ENCODE results near the gene TM4SF20. TPM values are rescaled to one million over a fixed set of nuclear protein-coding genes. Genes with fewer than 3 reads are reported as not detected.
"Not testable (repeated sequence)": the region's sequence is repeated elsewhere in the genome, so short reads cannot be mapped to it uniquely, and the experiment has no call there.

TM4SF20 gene
- total RNA-seq, 2 experiments from 2014 or later, result not detected

- Mint-ChIP-seq H3K27ac (no peak overlapping the region), H3K9me3 (ENCODE audit: low read depth) (no peaks in the 10 kb centered on the region), H3K4me3 (no peak overlapping the region), H3K27me3 (peaks cover 5% of the 10 kb centered on the region), H3K36me3 (no peaks in the 10 kb centered on the region), H3K4me1 (no peaks in the 10 kb centered on the region)
- CTCF ChIA-PET, result no interaction called here
- ATAC-seq, result no peak
- no peak for DNase-seq
Observed at GRCh38 chr2:227368574-227368973, 10.5 kb downstream of the TM4SF20 start.

DNA sequence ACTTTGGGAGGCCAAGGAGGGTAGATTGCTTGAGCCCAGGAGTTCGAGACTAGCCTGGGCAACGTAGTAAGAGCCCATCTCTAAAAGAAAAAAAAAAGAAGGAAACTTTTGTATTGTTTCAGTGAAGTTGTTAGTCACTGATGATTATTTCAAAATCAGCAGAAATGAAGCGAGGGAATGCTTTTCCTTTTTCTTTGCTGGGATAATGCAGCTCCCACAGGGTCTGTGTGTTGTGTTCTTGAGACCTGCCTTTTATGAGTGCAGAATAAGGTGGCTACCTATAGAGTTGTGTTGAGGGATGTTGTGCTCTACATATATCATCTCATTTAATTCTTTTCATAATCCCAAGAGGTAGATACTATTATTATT, 11.7 kb downstream of the TM4SF20 start:
- peaks cover 5% of the 10 kb centered on the region for H3K27me3 Mint-ChIP-seq
- no peak overlapping the region for H3K27ac Mint-ChIP-seq
- H3K36me3 Mint-ChIP-seq, result no peaks in the 10 kb centered on the region
- H3K4me1 Mint-ChIP-seq, result no peaks in the 10 kb centered on the region
- H3K4me3 Mint-ChIP-seq, result no peak overlapping the region
- no peaks in the 10 kb centered on the region for H3K9me3 Mint-ChIP-seq (ENCODE audit: low read depth)
- no peak for DNase-seq
- CTCF ChIA-PET, result interaction anchor here (0.9 kb wide), 1 partner anchor 100 kb away, joined by 3 read pairs; no protein-coding TSS in a partner anchor
- no peak for ATAC-seq

DNA sequence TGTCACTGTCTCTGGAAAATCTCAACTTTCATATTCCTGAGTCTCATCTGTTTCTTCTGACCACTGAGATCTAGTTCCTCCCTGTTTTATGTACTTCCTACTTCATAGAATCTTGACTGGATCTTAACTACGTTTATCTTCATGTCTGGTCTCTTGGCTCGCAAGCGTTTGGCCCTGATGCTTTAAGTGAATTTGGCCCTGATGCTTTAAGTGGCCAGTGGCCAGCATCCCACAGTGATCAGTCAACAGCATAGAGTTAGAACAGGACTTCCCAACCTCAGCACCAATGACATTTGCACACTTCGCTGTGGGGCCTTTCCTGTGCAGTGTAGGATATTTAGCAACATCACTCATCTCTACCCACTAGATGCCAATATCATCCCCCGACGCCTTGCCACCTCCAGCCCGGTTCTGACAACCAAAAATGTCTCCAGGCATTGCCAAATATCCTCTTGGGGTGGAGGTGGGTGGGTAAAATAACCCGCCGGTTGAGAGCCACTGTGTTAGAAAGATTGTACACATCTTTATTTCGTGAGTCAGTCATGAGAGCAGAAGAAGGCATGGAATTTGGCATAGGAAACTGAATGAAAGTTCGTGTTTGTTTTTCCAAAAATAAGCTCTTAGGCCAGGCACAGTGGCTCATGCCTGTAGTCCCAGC, 12.2 kb downstream of the TM4SF20 start:
- DNase-seq (no peak), ATAC-seq (no peak)
- H3K27ac Mint-ChIP-seq, result no peak overlapping the region
- no peaks in the 10 kb centered on the region for H3K9me3 Mint-ChIP-seq (ENCODE audit: low read depth)
- no peaks in the 10 kb centered on the region for H3K4me1 Mint-ChIP-seq
- CTCF ChIA-PET, result interaction anchor here (0.9 kb wide), 1 partner anchor 101 kb away, joined by 3 read pairs; no protein-coding TSS in a partner anchor
- no peaks in the 10 kb centered on the region for H3K36me3 Mint-ChIP-seq
- no peak overlapping the region for H3K4me3 Mint-ChIP-seq
- peaks cover 5% of the 10 kb centered on the region for H3K27me3 Mint-ChIP-seq

DNA sequence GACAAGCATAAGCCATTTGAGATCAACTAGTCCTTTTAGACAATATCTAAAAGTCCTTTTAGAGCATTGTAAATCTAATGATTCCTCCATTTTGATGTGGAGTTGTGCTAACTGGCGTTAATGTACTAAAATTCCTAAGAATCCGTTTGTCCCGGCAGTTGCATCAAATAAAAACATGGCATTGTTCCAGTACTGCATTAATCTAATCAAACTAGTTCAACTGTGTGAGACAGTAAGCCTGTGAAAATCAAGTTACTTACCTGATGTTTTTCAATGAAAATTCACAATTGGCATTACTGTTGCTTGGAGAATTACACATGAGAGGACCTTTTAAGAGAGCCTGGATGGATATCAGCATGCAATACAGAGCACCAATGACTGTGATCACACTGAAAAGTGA, 13.3 kb downstream of the TM4SF20 start:
- CTCF ChIA-PET, result no interaction called here
- H3K27ac Mint-ChIP-seq, result no peak overlapping the region
- no peaks in the 10 kb centered on the region for H3K9me3 Mint-ChIP-seq (ENCODE audit: low read depth)
- DNase-seq (no peak), ATAC-seq (no peak)
- no peak overlapping the region for H3K4me3 Mint-ChIP-seq
- H3K27me3 Mint-ChIP-seq, result peaks cover 2% of the 10 kb centered on the region
- no peaks in the 10 kb centered on the region for H3K36me3 Mint-ChIP-seq
- no peaks in the 10 kb centered on the region for H3K4me1 Mint-ChIP-seq

- H3K4me3 Mint-ChIP-seq; H3K27ac Mint-ChIP-seq; H3K36me3 Mint-ChIP-seq; H3K4me1 Mint-ChIP-seq; H3K27me3 Mint-ChIP-seq; H3K9me3 Mint-ChIP-seq (ENCODE audit: low read depth); CTCF ChIA-PET; ATAC-seq; DNase-seq: not testable (repeated sequence)
Observed at GRCh38 chr2:227364585-227365263, 14.4 kb downstream of the TM4SF20 start.

- CTCF ChIA-PET, result no interaction called here
- peaks cover 9% of the 10 kb centered on the region for H3K36me3 Mint-ChIP-seq
- peaks cover under 1% of the 10 kb centered on the region for H3K27me3 Mint-ChIP-seq
- no peak overlapping the region for H3K27ac Mint-ChIP-seq
- H3K9me3 Mint-ChIP-seq (ENCODE audit: low read depth), result no peaks in the 10 kb centered on the region
- no peaks in the 10 kb centered on the region for H3K4me1 Mint-ChIP-seq
- ATAC-seq (no peak), DNase-seq (no peak)
- no peak overlapping the region for H3K4me3 Mint-ChIP-seq
Observed at GRCh38 chr2:227363756-227364155, 15.3 kb downstream of the TM4SF20 start.

- H3K27me3 Mint-ChIP-seq, result no peaks in the 10 kb centered on the region
- no peaks in the 10 kb centered on the region for H3K9me3 Mint-ChIP-seq (ENCODE audit: low read depth)
- H3K4me3 Mint-ChIP-seq, result no peak overlapping the region
- CTCF ChIA-PET, result no interaction called here
- H3K27ac Mint-ChIP-seq, result no peak overlapping the region
- DNase-seq (no peak), ATAC-seq (no peak)
- H3K36me3 Mint-ChIP-seq, result peaks cover 17% of the 10 kb centered on the region
- no peaks in the 10 kb centered on the region for H3K4me1 Mint-ChIP-seq
Observed at GRCh38 chr2:227360351-227360750, 18.8 kb downstream of the TM4SF20 start.

GRCh38 chr2:227351639-227352038, 27.5 kb downstream of the TM4SF20 start:
- CTCF ChIA-PET, result no interaction called here

GRCh38 chr2:227349989-227350612, 29.0 kb downstream of the TM4SF20 start:
- Mint-ChIP-seq H3K4me1 (peaks cover 2% of the 10 kb centered on the region), H3K9me3 (ENCODE audit: low read depth) (no peaks in the 10 kb centered on the region), H3K4me3 (no peak overlapping the region), H3K27me3 (no peaks in the 10 kb centered on the region), H3K36me3 (peaks cover 13% of the 10 kb centered on the region), H3K27ac (no peak overlapping the region)
- no peak for DNase-seq
- CTCF ChIA-PET, result interaction anchor here (0.7 kb wide), 1 partner anchor 42 kb away, joined by 3 read pairs; no protein-coding TSS in a partner anchor
- no peak for ATAC-seq

More at GRCh38 chr2:227351639-227352038, 27.5 kb downstream of the TM4SF20 start:
- ATAC-seq (no peak), DNase-seq (no peak)
- no peaks in the 10 kb centered on the region for H3K9me3 Mint-ChIP-seq (ENCODE audit: low read depth)
- peaks cover 2% of the 10 kb centered on the region for H3K4me1 Mint-ChIP-seq
- no peak overlapping the region for H3K27ac Mint-ChIP-seq
- no peak overlapping the region for H3K4me3 Mint-ChIP-seq
- H3K36me3 Mint-ChIP-seq, result peaks cover 11% of the 10 kb centered on the region
- H3K27me3 Mint-ChIP-seq, result no peaks in the 10 kb centered on the region

DNA sequence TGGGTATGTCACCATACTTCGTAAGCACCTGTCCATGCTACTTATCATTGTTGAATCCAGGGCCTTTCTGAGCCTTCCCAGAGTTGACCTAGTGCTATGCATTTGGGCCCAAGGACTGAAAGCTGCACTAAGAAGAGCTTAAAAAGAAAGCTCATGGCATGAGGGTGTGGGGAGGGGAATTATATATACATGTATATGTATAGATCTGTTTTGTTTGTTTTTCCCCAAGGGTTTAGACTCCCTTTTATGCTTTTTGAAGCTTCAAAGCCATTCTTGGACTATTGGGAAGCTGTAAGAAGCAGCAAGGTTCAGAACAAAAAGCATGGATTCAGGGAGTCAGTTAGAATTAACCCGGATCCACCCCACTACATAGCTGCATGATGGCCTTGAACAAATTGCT, 30.8 kb downstream of the TM4SF20 start:
- CTCF ChIA-PET, result interaction anchor here (0.5 kb wide), 1 partner anchor 9 kb away, joined by 3 read pairs; no protein-coding TSS in a partner anchor
- DNase-seq (no peak), ATAC-seq (no peak)
- peaks cover 2% of the 10 kb centered on the region for H3K4me1 Mint-ChIP-seq
- no peak overlapping the region for H3K27ac Mint-ChIP-seq
- no peak overlapping the region for H3K4me3 Mint-ChIP-seq
- H3K9me3 Mint-ChIP-seq (ENCODE audit: low read depth), result no peaks in the 10 kb centered on the region
- H3K27me3 Mint-ChIP-seq, result no peaks in the 10 kb centered on the region
- peaks cover 11% of the 10 kb centered on the region for H3K36me3 Mint-ChIP-seq

- no peak for ATAC-seq
- CTCF ChIA-PET, result no interaction called here
Observed at GRCh38 chr2:227347117-227347516, 32.0 kb downstream of the TM4SF20 start.

DNA sequence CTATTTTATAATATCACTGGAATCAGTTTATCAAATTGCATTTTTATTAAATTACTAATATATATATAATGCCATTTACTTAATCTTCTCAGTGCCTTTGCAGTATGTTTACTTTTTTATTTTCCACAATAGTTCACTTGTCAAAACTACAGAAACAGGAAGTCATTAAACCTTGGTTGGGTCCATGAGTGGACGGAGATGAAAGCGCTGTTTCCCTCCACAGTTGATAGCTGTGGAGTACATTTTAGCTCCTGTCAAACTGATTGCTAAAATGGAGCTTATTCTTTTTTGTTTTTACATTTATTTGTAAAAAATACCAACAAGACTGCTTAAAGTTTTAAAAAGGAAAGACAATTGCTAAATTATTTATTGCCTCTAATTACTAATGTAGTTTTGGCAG, 34.9 kb downstream of the TM4SF20 start:
- no peaks in the 10 kb centered on the region for H3K27me3 Mint-ChIP-seq
- CTCF ChIA-PET, result no interaction called here
- H3K27ac Mint-ChIP-seq, result no peak overlapping the region
- peaks cover 15% of the 10 kb centered on the region for H3K36me3 Mint-ChIP-seq
- H3K4me3 Mint-ChIP-seq, result no peak overlapping the region
- DNase-seq (no peak), ATAC-seq (no peak)
- H3K4me1 Mint-ChIP-seq, result no peaks in the 10 kb centered on the region
- H3K9me3 Mint-ChIP-seq (ENCODE audit: low read depth), result no peaks in the 10 kb centered on the region

More at GRCh38 chr2:227347117-227347516, 32.0 kb downstream of the TM4SF20 start:
- Mint-ChIP-seq H3K4me3 (no peak overlapping the region), H3K27me3 (no peaks in the 10 kb centered on the region), H3K9me3 (ENCODE audit: low read depth) (no peaks in the 10 kb centered on the region), H3K27ac (no peak overlapping the region), H3K4me1 (peaks cover 2% of the 10 kb centered on the region), H3K36me3 (peaks cover 14% of the 10 kb centered on the region)
- no peak for DNase-seq

- CTCF ChIA-PET, result no interaction called here
- Mint-ChIP-seq H3K36me3 (peaks cover 13% of the 10 kb centered on the region), H3K27me3 (no peaks in the 10 kb centered on the region), H3K9me3 (ENCODE audit: low read depth) (no peaks in the 10 kb centered on the region), H3K27ac (no peak overlapping the region), H3K4me3 (no peak overlapping the region), H3K4me1 (no peaks in the 10 kb centered on the region)
- ATAC-seq, result no peak
- no peak for DNase-seq
Observed at GRCh38 chr2:227341553-227341952, 37.6 kb downstream of the TM4SF20 start.

DNA sequence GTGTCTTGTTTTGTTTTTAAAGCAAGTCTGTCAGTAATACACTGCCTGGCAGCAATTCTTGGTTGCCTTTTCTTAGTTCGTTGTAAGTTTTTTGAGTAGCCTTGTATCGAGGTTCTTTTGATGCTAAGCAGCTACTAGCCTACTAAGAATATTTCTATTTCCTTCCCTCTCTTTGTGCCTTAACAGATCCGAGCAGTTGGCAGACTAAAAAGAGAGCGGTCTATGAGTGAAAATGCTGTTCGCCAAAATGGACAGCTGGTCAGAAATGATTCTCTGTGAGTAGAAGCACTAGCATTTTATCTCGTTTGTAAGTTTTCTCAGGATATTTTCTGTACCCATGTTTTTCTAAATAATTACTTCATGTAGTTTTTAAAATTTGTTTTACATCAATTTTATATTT, 39.0 kb downstream of the TM4SF20 start:
- peaks cover 25% of the 10 kb centered on the region for H3K36me3 Mint-ChIP-seq
- no peak for DNase-seq
- no peak overlapping the region for H3K27ac Mint-ChIP-seq
- CTCF ChIA-PET, result no interaction called here
- H3K27me3 Mint-ChIP-seq, result no peaks in the 10 kb centered on the region
- no peaks in the 10 kb centered on the region for H3K9me3 Mint-ChIP-seq (ENCODE audit: low read depth)
- ATAC-seq, result no peak
- no peak overlapping the region for H3K4me3 Mint-ChIP-seq
- H3K4me1 Mint-ChIP-seq, result peaks cover 10% of the 10 kb centered on the region
